Smooth muscle cell (in vitro differentiated cells): ENCODE results near the gene FOXJ1. TPM values are rescaled to one million over a fixed set of nuclear protein-coding genes. Genes with fewer than 3 reads are reported as not detected.

Source experiments
- DNase-seq: peaks from one replicate; lab custom pipeline; 2025; ENCODE audit not compliant: unreplicated experiment; lab: John Stamatoyannopoulos, UW
- H2AFZ ChIP-seq: fragments of 200-600 bp; sonication (generic); 2 replicates; pipeline ENCODE4 v1.6.0; 2016; ENCODE audit warnings: antibody characterized with exemption, low read depth, mild to moderate bottlenecking
- H3F3A ChIP-seq: fragments of 200-600 bp; sonication (generic); 2 replicates; pipeline ENCODE4 v1.6.0; 2017; ENCODE audit warnings: antibody characterized with exemption, low read depth
- H3K27ac ChIP-seq: fragments of 200-600 bp; sonication (generic); 2 replicates; pipeline ENCODE4 v1.5.1; 2016; ENCODE audit warnings: low read depth, mild to moderate bottlenecking
- H3K27me3 ChIP-seq: fragments of 200-600 bp; sonication (generic); 2 replicates; pipeline ENCODE4 v1.6.1; 2016; ENCODE audit warnings: low read depth, mild to moderate bottlenecking
- H3K36me3 ChIP-seq: fragments of 200-600 bp; sonication (generic); 2 replicates; pipeline ENCODE4 v1.5.1; 2016; ENCODE audit warnings: low read depth
- H3K4me1 ChIP-seq: fragments of 200-600 bp; sonication (generic); 2 replicates; pipeline ENCODE4 v1.5.1; 2016; ENCODE audit warnings: low read depth
- H3K4me2 ChIP-seq: fragments of 200-600 bp; sonication (generic); 2 replicates; pipeline ENCODE4 v1.6.0; 2016; ENCODE audit warnings: mild to moderate bottlenecking
- H3K4me3 ChIP-seq: fragments of 200-600 bp; sonication (generic); 2 replicates; pipeline ENCODE4 v1.5.1; 2016; ENCODE audit warnings: mild to moderate bottlenecking
- H3K79me2 ChIP-seq: fragments of 200-600 bp; sonication (generic); 2 replicates; pipeline ENCODE4 v1.6.0; 2016; ENCODE audit warnings: low read depth, mild to moderate bottlenecking
- H3K9ac ChIP-seq: fragments of 200-600 bp; sonication (generic); 2 replicates; pipeline ENCODE4 v1.6.0; 2016; ENCODE audit warnings: low read depth
- H3K9me3 ChIP-seq: fragments of 200-600 bp; sonication (generic); replicated peaks from 2 replicates; pipeline ENCODE4 v1.5.1; 2016; ENCODE audit warnings: low read depth
- H4K20me1 ChIP-seq: fragments of 200-600 bp; sonication (generic); 2 replicates; pipeline ENCODE4 v1.6.0; 2016; ENCODE audit warnings: low read depth
- CTCF ChIP-seq: fragments of 200-600 bp; sonication (generic); IDR thresholded peaks from 2 replicates; pipeline ENCODE4 v1.5.1; 2017; ENCODE audit warnings: borderline replicate concordance, mild to moderate bottlenecking, antibody characterized with exemption; ENCODE audit not compliant: insufficient read depth, poor library complexity, severe bottlenecking
- WGBS: methylation state at CpG from one replicate; pipeline ENCODE4 v1.1.7; 2016; ENCODE audit warnings: low lambda C conversion rate; 5-methylcytosine and 5-hydroxymethylcytosine counted together
- polyA plus RNA-seq: library from polyadenylated mRNA; unstranded; fragments of >200 nt; fragmentation: Nextera tagmentation; extraction: Ambion mirVana; gene quantifications from 2 replicates; pipeline ENCODE4 v1.2.1, GENCODE V29; 2016
- total RNA-seq: library from RNA; depleted of rRNA; stranded (reverse); fragments of >200 nt; gene quantifications from 2 replicates; pipeline ENCODE4 v1.2.3, GENCODE V29; 2014

FOXJ1 gene
- total and polyA plus RNA-seq, 2 experiments from 2014 or later: not detected

GRCh38 chr17:76121932-76122430 lies 19.1 kb downstream of the FOXJ1 start:
- H3K4me3 ChIP-seq: peak overlapping the region; percentile 18
- peak overlapping the region; percentile 58 for H2AFZ ChIP-seq
- no peaks in the 10 kb centered on the region for H3K79me2 ChIP-seq
- no peaks in the 10 kb centered on the region for H3F3A ChIP-seq
- H3K27me3 ChIP-seq: peaks cover 1% of the 10 kb centered on the region
- no peak overlapping the region for H3K27ac ChIP-seq
- peak overlapping the region; percentile 75 for H3K4me2 ChIP-seq
- no peak overlapping the region for H3K9ac ChIP-seq
- no peaks in the 10 kb centered on the region for H4K20me1 ChIP-seq
- no peak for TF ChIP-seq CTCF
- H3K9me3 ChIP-seq: no peaks in the 10 kb centered on the region
- H3K4me1 ChIP-seq: no peaks in the 10 kb centered on the region
- no peaks in the 10 kb centered on the region for H3K36me3 ChIP-seq
- WGBS: 54% methylated on average over 37 of the region's 42 CpGs
- DNase-seq: no peak

- no peak overlapping the region for H2AFZ ChIP-seq
- no peaks in the 10 kb centered on the region for H3K27me3 ChIP-seq
- no peaks in the 10 kb centered on the region for H4K20me1 ChIP-seq
- H3K9ac ChIP-seq: no peak overlapping the region
- no peak overlapping the region for H3K27ac ChIP-seq
- no peak overlapping the region for H3K4me2 ChIP-seq
- no peak for TF ChIP-seq CTCF
- H3K4me1 ChIP-seq: no peaks in the 10 kb centered on the region
- no peak for DNase-seq
- H3K4me3 ChIP-seq: no peak overlapping the region
- no peaks in the 10 kb centered on the region for H3K9me3 ChIP-seq
- whole genome bisulfite sequencing: 85% methylated on average over 5 of the region's 5 CpGs
- H3K79me2 ChIP-seq: no peaks in the 10 kb centered on the region
- H3K36me3 ChIP-seq: no peaks in the 10 kb centered on the region
- no peaks in the 10 kb centered on the region for H3F3A ChIP-seq
Observed at GRCh38 chr17:76120658-76121008, 20.4 kb downstream of the FOXJ1 start.

- TF ChIP-seq CTCF: no peak
- H3K9ac ChIP-seq: no peak overlapping the region
- H3K79me2 ChIP-seq: no peaks in the 10 kb centered on the region
- no peaks in the 10 kb centered on the region for H4K20me1 ChIP-seq
- 86% methylated on average over 19 of the region's 19 CpGs for WGBS
- no peak overlapping the region for H3K4me3 ChIP-seq
- H3K36me3 ChIP-seq: no peaks in the 10 kb centered on the region
- H3K9me3 ChIP-seq: no peaks in the 10 kb centered on the region
- DNase-seq: no peak
- no peak overlapping the region for H3K4me2 ChIP-seq
- H3K27me3 ChIP-seq: no peaks in the 10 kb centered on the region
- H3K4me1 ChIP-seq: no peaks in the 10 kb centered on the region
- H3F3A ChIP-seq: no peaks in the 10 kb centered on the region
- H3K27ac ChIP-seq: no peak overlapping the region
- no peak overlapping the region for H2AFZ ChIP-seq
Observed at GRCh38 chr17:76119409-76120371, 21.4 kb downstream of the FOXJ1 start.
